ENCODE data around the gene VEZF1.
"Not testable (repeated sequence)": the region's sequence is repeated elsewhere in the genome, so short reads cannot be mapped to it uniquely, and the experiment has no call there.

VEZF1 gene

GRCh38 chr17:57962279-57963148 is 25.5 kb downstream of the VEZF1 start:
- DNase-seq (no peak), ATAC-seq (ENCODE audit: insufficient read depth, low read depth) (no peak)
- H3K4me2 ChIP-seq (ENCODE audit: insufficient read depth, low read length): no peak overlapping the region
- H3K4me3 ChIP-seq (ENCODE audit: low read depth in 1 of 2, low read length in 2 of 2): no peak overlapping the region
- H3K9me3 ChIP-seq (ENCODE audit: insufficient read depth, low read length, severe bottlenecking): no peaks in the 10 kb centered on the region
- H3K27me3 ChIP-seq (ENCODE audit: insufficient read depth, low read length, poor library complexity): peaks cover 23% of the 10 kb centered on the region
- H3K36me3 ChIP-seq (ENCODE audit: insufficient read depth, low read length): no peaks in the 10 kb centered on the region
- no peaks in the 10 kb centered on the region for H3K4me1 ChIP-seq (ENCODE audit: insufficient read depth, low read length)
- no peaks in the 10 kb centered on the region for H3K79me2 ChIP-seq (ENCODE audit: insufficient read depth, low read length)
- H2AFZ ChIP-seq (ENCODE audit: low read depth, low read length): no peak overlapping the region
- TF ChIP-seq CTCF (IDR thresholded peaks at IDR 0.05; ENCODE audit: borderline replicate concordance, extremely low read depth, low read length, poor library complexity, severe bottlenecking): no peak
- no peak overlapping the region for H3K9ac ChIP-seq (ENCODE audit: low read depth, low read length)
- no peak overlapping the region for H3K27ac ChIP-seq (ENCODE audit: low read length)
- peaks cover 6% of the 10 kb centered on the region for H4K20me1 ChIP-seq (ENCODE audit: insufficient read depth, low read length)

- ATAC-seq (ENCODE audit: insufficient read depth, low read depth) (no peak), DNase-seq (no peak)
- no peak overlapping the region for H3K4me3 ChIP-seq (ENCODE audit: low read depth in 1 of 2, low read length in 2 of 2)
- H3K9ac ChIP-seq (ENCODE audit: low read depth, low read length): no peak overlapping the region
- peaks cover 44% of the 10 kb centered on the region for H3K27me3 ChIP-seq (ENCODE audit: insufficient read depth, low read length, poor library complexity)
- no peaks in the 10 kb centered on the region for H3K36me3 ChIP-seq (ENCODE audit: insufficient read depth, low read length)
- no peak for TF ChIP-seq EZH2 (IDR thresholded peaks at IDR 0.05; ENCODE audit: borderline replicate concordance, low read depth, low read length, severe bottlenecking)
- no peak for TF ChIP-seq CTCF (IDR thresholded peaks at IDR 0.05; ENCODE audit: borderline replicate concordance, extremely low read depth, low read length, poor library complexity, severe bottlenecking)
- H2AFZ ChIP-seq (ENCODE audit: low read depth, low read length): no peak overlapping the region
- H3K27ac ChIP-seq (ENCODE audit: low read length): no peak overlapping the region
- H3K4me2 ChIP-seq (ENCODE audit: insufficient read depth, low read length): no peak overlapping the region
- no peaks in the 10 kb centered on the region for H3K79me2 ChIP-seq (ENCODE audit: insufficient read depth, low read length)
- H3K4me1 ChIP-seq (ENCODE audit: insufficient read depth, low read length): peaks cover 14% of the 10 kb centered on the region
- H3K9me3 ChIP-seq (ENCODE audit: insufficient read depth, low read length, severe bottlenecking): no peaks in the 10 kb centered on the region
- peaks cover 24% of the 10 kb centered on the region for H4K20me1 ChIP-seq (ENCODE audit: insufficient read depth, low read length)
These were observed 28.1 kb downstream of the VEZF1 start for GRCh38 chr17:57959929-57960328.

- H3K79me2 ChIP-seq (ENCODE audit: insufficient read depth, low read length); H3K4me3 ChIP-seq (ENCODE audit: low read depth in 1 of 2, low read length in 2 of 2); DNase-seq; ATAC-seq (ENCODE audit: insufficient read depth, low read depth); H3K36me3 ChIP-seq (ENCODE audit: insufficient read depth, low read length); H2AFZ ChIP-seq (ENCODE audit: low read depth, low read length); H3K4me2 ChIP-seq (ENCODE audit: insufficient read depth, low read length); H3K9me3 ChIP-seq (ENCODE audit: insufficient read depth, low read length, severe bottlenecking); H3K27ac ChIP-seq (ENCODE audit: low read length); H3K9ac ChIP-seq (ENCODE audit: low read depth, low read length): not testable (repeated sequence)
- H4K20me1 ChIP-seq (ENCODE audit: insufficient read depth, low read length): peaks cover 24% of the 10 kb centered on the region
- H3K4me1 ChIP-seq (ENCODE audit: insufficient read depth, low read length): peaks cover 19% of the 10 kb centered on the region
- peaks cover 59% of the 10 kb centered on the region for H3K27me3 ChIP-seq (ENCODE audit: insufficient read depth, low read length, poor library complexity)
These were observed 29.7 kb downstream of the VEZF1 start for GRCh38 chr17:57958391-57958790.

- DNase-seq: no peak
- ATAC-seq (ENCODE audit: insufficient read depth, low read depth): no peak
- peaks cover 19% of the 10 kb centered on the region for H3K4me1 ChIP-seq (ENCODE audit: insufficient read depth, low read length)
- no peak overlapping the region for H2AFZ ChIP-seq (ENCODE audit: low read depth, low read length)
- no peaks in the 10 kb centered on the region for H3K79me2 ChIP-seq (ENCODE audit: insufficient read depth, low read length)
- H3K27ac ChIP-seq (ENCODE audit: low read length): no peak overlapping the region
- H3K4me2 ChIP-seq (ENCODE audit: insufficient read depth, low read length): no peak overlapping the region
- no peak overlapping the region for H3K9ac ChIP-seq (ENCODE audit: low read depth, low read length)
- TF ChIP-seq EZH2 (IDR thresholded peaks at IDR 0.05; ENCODE audit: borderline replicate concordance, low read depth, low read length, severe bottlenecking): no peak
- no peak for TF ChIP-seq CTCF (IDR thresholded peaks at IDR 0.05; ENCODE audit: borderline replicate concordance, extremely low read depth, low read length, poor library complexity, severe bottlenecking)
- peaks cover 64% of the 10 kb centered on the region for H3K27me3 ChIP-seq (ENCODE audit: insufficient read depth, low read length, poor library complexity)
- H3K9me3 ChIP-seq (ENCODE audit: insufficient read depth, low read length, severe bottlenecking): no peaks in the 10 kb centered on the region
- H4K20me1 ChIP-seq (ENCODE audit: insufficient read depth, low read length): peaks cover 28% of the 10 kb centered on the region
- no peaks in the 10 kb centered on the region for H3K36me3 ChIP-seq (ENCODE audit: insufficient read depth, low read length)
- H3K4me3 ChIP-seq (ENCODE audit: low read depth in 1 of 2, low read length in 2 of 2): no peak overlapping the region
These were observed 30.2 kb downstream of the VEZF1 start for GRCh38 chr17:57957886-57958285.
